ENCODE data around the gene B3GALNT2.

B3GALNT2 gene

DNA sequence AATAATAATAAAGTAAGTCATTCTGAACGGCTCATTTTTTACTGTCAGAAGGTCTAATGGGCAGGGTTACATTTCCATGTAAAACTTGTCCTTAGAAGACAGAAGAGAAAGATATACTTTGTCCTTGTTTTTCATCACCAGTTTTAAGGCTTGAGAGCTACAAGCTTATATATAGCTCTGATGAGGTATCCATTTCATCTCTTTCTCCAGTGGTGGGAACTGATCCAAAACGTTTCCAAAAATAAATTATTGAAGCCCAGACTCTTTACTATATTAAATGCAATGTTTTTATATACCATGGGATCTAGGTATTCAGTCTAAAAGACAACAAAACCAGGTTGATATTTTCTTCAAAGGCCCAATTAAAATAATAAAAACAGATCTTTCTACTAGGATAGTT is 8.7 kb downstream of the B3GALNT2 start:
- Histone ChIP-seq H3K27ac (ENCODE audit: poor library complexity, severe bottlenecking) (no peak overlapping the region), H3K36me3 (ENCODE audit: low read depth) (peaks cover 46% of the 10 kb centered on the region), H3K27me3 (ENCODE audit: insufficient read depth, poor library complexity, severe bottlenecking) (no peaks in the 10 kb centered on the region), H3K9me3 (ENCODE audit: severe bottlenecking) (no peaks in the 10 kb centered on the region), H3K4me3 (ENCODE audit: severe bottlenecking) (no peak overlapping the region), H3K4me1 (ENCODE audit: insufficient read depth, poor library complexity, severe bottlenecking) (no peaks in the 10 kb centered on the region)
- ATAC-seq (ENCODE audit: low read depth) (no peak), DNase-seq (ENCODE audit: low spot score) (no peak)
- TF ChIP-seq, protein P1, sequence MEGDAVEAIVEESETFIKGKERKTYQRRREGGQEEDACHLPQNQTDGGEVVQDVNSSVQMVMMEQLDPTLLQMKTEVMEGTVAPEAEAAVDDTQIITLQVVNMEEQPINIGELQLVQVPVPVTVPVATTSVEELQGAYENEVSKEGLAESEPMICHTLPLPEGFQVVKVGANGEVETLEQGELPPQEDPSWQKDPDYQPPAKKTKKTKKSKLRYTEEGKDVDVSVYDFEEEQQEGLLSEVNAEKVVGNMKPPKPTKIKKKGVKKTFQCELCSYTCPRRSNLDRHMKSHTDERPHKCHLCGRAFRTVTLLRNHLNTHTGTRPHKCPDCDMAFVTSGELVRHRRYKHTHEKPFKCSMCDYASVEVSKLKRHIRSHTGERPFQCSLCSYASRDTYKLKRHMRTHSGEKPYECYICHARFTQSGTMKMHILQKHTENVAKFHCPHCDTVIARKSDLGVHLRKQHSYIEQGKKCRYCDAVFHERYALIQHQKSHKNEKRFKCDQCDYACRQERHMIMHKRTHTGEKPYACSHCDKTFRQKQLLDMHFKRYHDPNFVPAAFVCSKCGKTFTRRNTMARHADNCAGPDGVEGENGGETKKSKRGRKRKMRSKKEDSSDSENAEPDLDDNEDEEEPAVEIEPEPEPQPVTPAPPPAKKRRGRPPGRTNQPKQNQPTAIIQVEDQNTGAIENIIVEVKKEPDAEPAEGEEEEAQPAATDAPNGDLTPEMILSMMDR (IDR thresholded peaks at IDR 0.05; ENCODE audit: poor library complexity, severe bottlenecking), result no peak

DNA sequence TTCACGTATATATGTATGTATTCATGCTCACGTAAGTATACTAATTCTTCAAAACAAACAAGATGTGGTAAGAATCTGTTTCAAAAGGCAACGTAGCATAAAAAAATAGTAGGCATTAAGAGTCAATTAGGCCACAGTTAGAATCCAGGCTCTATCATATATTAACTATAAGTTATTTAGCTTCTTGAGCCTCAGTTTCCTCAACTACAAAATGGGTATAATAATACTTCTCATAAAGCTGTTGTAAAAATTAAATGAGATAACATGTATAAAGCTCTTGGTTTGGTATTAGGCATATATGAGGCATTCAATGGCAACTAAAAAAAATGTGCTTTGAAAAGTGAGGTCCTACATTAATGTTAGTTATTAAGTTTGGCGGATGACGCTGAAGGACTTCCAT is 9.2 kb downstream of the B3GALNT2 start:
- Histone ChIP-seq H3K36me3 (ENCODE audit: low read depth) (peaks cover 46% of the 10 kb centered on the region), H3K4me3 (ENCODE audit: severe bottlenecking) (no peak overlapping the region), H3K27ac (ENCODE audit: poor library complexity, severe bottlenecking) (no peak overlapping the region), H3K9me3 (ENCODE audit: severe bottlenecking) (no peaks in the 10 kb centered on the region), H3K27me3 (ENCODE audit: insufficient read depth, poor library complexity, severe bottlenecking) (no peaks in the 10 kb centered on the region), H3K4me1 (ENCODE audit: insufficient read depth, poor library complexity, severe bottlenecking) (no peaks in the 10 kb centered on the region)
- DNase-seq (ENCODE audit: low spot score), result no peak
- ATAC-seq (ENCODE audit: low read depth), result no peak
- TF ChIP-seq, protein P1 (IDR thresholded peaks at IDR 0.05; ENCODE audit: poor library complexity, severe bottlenecking), result no peak

DNA sequence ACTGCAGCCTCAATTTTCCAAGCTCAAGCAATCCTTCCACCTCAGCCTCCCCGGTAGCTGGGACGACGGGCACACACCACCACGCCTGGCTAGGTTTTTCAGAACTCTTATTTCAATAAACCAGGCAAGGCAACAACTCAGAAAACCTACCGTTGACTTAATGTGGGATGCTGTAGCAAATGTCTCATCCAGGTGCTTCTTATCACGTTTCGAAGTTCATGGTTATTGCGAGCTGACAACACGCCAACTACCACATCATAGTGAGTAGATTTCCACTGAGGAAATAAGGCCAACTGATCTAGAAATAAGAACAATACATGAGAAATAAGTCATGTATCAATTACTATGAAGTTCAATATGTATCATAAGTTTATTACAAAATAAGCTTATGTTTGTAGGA is 9.7 kb downstream of the B3GALNT2 start:
- H3K36me3 ChIP-seq (ENCODE audit: low read depth), result peaks cover 46% of the 10 kb centered on the region
- TF ChIP-seq, protein P1 (IDR thresholded peaks at IDR 0.05; ENCODE audit: poor library complexity, severe bottlenecking), result no peak
- no peak overlapping the region for H3K27ac ChIP-seq (ENCODE audit: poor library complexity, severe bottlenecking)
- ATAC-seq (ENCODE audit: low read depth) (no peak), DNase-seq (ENCODE audit: low spot score) (no peak)
- H3K9me3 ChIP-seq (ENCODE audit: severe bottlenecking), result no peaks in the 10 kb centered on the region
- H3K4me3 ChIP-seq (ENCODE audit: severe bottlenecking), result no peak overlapping the region
- H3K27me3 ChIP-seq (ENCODE audit: insufficient read depth, poor library complexity, severe bottlenecking), result no peaks in the 10 kb centered on the region
- no peaks in the 10 kb centered on the region for H3K4me1 ChIP-seq (ENCODE audit: insufficient read depth, poor library complexity, severe bottlenecking)

DNA sequence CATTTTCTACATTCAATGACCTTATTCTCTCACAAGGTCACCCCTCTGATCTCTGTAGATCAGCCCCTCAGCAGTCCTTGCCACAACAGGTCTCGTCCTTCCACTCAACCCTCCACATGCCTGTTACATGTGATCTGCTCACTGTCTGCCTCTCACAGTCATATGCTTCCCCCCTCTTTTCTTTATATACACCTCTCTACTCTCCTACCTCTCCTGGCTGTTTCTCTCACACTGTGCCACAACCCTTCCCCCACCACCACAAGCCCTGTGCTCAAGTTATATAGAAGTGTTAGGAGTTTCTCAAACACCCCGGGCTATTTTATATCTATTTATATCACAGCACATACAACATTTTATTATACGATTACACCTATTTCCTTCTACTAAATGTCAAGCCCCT is 12.6 kb downstream of the B3GALNT2 start:
- peaks cover 53% of the 10 kb centered on the region for H3K36me3 ChIP-seq (ENCODE audit: low read depth)
- TF ChIP-seq, protein P1 (IDR thresholded peaks at IDR 0.05; ENCODE audit: poor library complexity, severe bottlenecking), result no peak

DNA sequence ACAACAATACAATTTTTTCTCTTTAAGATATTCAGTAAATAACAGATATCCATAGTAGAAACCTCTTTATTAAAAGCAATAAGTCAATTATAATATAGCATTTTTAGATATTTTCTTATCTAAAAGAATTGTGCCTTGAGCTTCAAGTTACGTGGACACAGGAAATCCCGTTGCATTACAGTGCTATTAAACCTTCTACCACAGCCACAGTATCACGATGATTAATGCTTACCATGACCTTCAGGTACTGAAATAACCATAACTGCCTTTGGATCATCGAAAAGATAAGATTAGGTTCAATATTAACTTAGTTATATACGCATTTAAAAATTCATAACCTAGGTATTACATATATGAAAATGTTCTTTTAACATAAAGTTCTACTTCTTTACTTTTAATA is 17.9 kb downstream of the B3GALNT2 start:
- DNase-seq (ENCODE audit: low spot score), result no peak
- H3K36me3 ChIP-seq (ENCODE audit: low read depth), result peaks cover 42% of the 10 kb centered on the region
- TF ChIP-seq, protein P1 (IDR thresholded peaks at IDR 0.05; ENCODE audit: poor library complexity, severe bottlenecking), result no peak

More for the DNA sequence above, 12.6 kb downstream of the B3GALNT2 start:
- DNase-seq (ENCODE audit: low spot score), result no peak
- no peak overlapping the region for H3K27ac ChIP-seq (ENCODE audit: poor library complexity, severe bottlenecking)
- ATAC-seq (ENCODE audit: low read depth), result no peak
- H3K27me3 ChIP-seq (ENCODE audit: insufficient read depth, poor library complexity, severe bottlenecking), result no peaks in the 10 kb centered on the region
- no peaks in the 10 kb centered on the region for H3K4me1 ChIP-seq (ENCODE audit: insufficient read depth, poor library complexity, severe bottlenecking)
- H3K9me3 ChIP-seq (ENCODE audit: severe bottlenecking), result no peaks in the 10 kb centered on the region
- no peak overlapping the region for H3K4me3 ChIP-seq (ENCODE audit: severe bottlenecking)

More for the DNA sequence above, 17.9 kb downstream of the B3GALNT2 start:
- Histone ChIP-seq H3K9me3 (ENCODE audit: severe bottlenecking) (no peaks in the 10 kb centered on the region), H3K4me1 (ENCODE audit: insufficient read depth, poor library complexity, severe bottlenecking) (no peaks in the 10 kb centered on the region), H3K27me3 (ENCODE audit: insufficient read depth, poor library complexity, severe bottlenecking) (no peaks in the 10 kb centered on the region), H3K4me3 (ENCODE audit: severe bottlenecking) (no peak overlapping the region), H3K27ac (ENCODE audit: poor library complexity, severe bottlenecking) (no peak overlapping the region)
- ATAC-seq (ENCODE audit: low read depth), result no peak

All from RWPE2 (cell line).